ENCODE measurements around the gene CD28.
"Not testable (repeated sequence)": the region's sequence is repeated elsewhere in the genome, so short reads cannot be mapped to it uniquely, and the experiment has no call there.

CD28 gene

DNA sequence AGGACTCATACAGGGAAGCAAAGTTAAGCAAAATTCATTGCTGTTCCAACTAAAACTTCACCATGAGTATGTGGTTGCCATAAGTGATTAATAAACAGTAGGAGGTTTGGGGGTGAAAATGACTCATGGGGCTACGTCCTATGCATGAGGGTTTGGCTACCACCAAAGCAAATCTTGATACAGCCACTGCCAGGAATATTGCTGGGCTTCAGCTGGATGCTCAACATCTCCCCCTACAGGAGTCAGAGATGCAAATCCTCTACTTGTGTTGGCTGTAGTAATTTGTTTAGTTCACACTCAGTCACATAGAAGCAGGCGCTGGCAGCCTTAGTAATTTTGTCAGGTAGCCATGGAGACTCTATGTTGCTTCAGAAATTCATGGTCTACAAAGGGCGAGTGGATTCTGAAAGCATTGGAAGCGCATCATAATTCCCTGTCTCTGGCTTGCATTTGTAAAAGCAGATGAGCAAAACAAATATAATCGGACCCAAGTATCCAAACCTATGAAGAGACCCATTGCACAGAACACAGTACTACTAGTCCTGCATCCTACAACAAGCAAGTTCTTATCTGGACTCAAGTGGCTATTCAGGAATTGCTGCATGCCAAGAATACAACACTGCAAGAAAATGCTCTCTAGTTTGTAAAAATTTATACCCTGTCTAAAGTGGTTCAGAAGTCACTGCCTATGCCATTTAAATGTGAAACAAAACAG is 76.0 kb downstream of the CD28 start:
- Histone ChIP-seq H3K4me2 (ENCODE audit: low read length) (no peak overlapping the region), H2AFZ (ENCODE audit: low read length) (no peak overlapping the region), H3K9me3 (ENCODE audit: low read length) (no peaks in the 10 kb centered on the region), H3K4me3 (ENCODE audit: low read depth, low read length, poor library complexity, severe bottlenecking) (no peak overlapping the region), H3K27me3 (ENCODE audit: insufficient read depth, low read length) (no peaks in the 10 kb centered on the region), H3K9ac (ENCODE audit: low read length) (no peak overlapping the region), H3K9me2 (ENCODE audit: low read depth, low read length) (no peaks in the 10 kb centered on the region), H3F3A (ENCODE audit: insufficient read depth, low read length) (no peaks in the 10 kb centered on the region), H3K79me2 (ENCODE audit: insufficient read depth, low read length) (no peaks in the 10 kb centered on the region), H3K4me1 (ENCODE audit: insufficient read depth, low read length, severe bottlenecking) (no peaks in the 10 kb centered on the region), H3K27ac (ENCODE audit: low read depth, low read length, poor library complexity, severe bottlenecking) (no peak overlapping the region), H3K36me3 (ENCODE audit: insufficient read depth, low read length) (no peaks in the 10 kb centered on the region; the same call in 1 of the 2 replicates), H4K20me1 (ENCODE audit: insufficient read depth, low read length) (no peaks in the 10 kb centered on the region)
- TF ChIP-seq, protein P1, sequence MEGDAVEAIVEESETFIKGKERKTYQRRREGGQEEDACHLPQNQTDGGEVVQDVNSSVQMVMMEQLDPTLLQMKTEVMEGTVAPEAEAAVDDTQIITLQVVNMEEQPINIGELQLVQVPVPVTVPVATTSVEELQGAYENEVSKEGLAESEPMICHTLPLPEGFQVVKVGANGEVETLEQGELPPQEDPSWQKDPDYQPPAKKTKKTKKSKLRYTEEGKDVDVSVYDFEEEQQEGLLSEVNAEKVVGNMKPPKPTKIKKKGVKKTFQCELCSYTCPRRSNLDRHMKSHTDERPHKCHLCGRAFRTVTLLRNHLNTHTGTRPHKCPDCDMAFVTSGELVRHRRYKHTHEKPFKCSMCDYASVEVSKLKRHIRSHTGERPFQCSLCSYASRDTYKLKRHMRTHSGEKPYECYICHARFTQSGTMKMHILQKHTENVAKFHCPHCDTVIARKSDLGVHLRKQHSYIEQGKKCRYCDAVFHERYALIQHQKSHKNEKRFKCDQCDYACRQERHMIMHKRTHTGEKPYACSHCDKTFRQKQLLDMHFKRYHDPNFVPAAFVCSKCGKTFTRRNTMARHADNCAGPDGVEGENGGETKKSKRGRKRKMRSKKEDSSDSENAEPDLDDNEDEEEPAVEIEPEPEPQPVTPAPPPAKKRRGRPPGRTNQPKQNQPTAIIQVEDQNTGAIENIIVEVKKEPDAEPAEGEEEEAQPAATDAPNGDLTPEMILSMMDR (IDR thresholded peaks at IDR 0.05; ENCODE audit: low read length): peak; percentile 58
- TF ChIP-seq EZH2 (IDR thresholded peaks at IDR 0.05; ENCODE audit: borderline replicate concordance, low read length): no peak

DNA sequence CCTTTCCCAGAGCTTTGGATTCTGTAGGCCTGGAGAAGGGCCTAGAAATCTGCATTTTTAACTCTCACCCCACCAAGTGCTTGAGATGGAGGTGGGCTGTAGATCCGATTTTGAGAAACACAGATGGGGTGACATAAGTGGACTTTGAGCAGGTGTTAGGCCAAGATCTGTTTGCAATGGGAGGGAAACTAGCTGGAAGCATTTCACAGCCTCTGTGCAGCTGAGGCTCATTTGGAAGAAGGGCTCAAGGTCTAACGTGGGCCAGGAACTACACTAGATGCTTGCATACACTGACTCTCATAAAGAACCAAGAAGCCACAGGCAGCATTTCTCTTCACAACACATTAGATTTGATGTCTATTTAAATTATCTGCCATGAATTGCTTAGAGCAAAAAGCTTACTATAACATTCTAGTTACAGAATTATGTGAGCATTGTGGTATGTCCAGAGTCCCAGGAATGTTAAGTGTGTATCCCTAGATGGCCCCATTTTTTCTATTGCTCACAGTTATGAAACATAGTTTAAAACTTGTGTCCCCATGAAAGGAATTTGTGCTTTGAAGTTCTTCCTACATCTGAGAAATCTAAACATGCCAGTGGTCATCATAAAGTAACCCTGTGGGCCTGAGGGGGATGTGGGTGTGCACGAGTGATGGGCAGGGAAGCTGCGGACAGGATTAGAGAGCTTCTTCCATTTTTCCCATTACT is 77.2 kb downstream of the CD28 start:
- no peak overlapping the region for H3K4me3 ChIP-seq (ENCODE audit: low read depth, low read length, poor library complexity, severe bottlenecking)
- H3K4me2 ChIP-seq (ENCODE audit: low read length): no peak overlapping the region
- no peaks in the 10 kb centered on the region for H3K79me2 ChIP-seq (ENCODE audit: insufficient read depth, low read length)
- TF ChIP-seq EZH2 (IDR thresholded peaks at IDR 0.05; ENCODE audit: borderline replicate concordance, low read length): no peak
- no peak overlapping the region for H2AFZ ChIP-seq (ENCODE audit: low read length)
- H4K20me1 ChIP-seq (ENCODE audit: insufficient read depth, low read length): no peaks in the 10 kb centered on the region
- no peaks in the 10 kb centered on the region; the same call in 1 of the 2 replicates for H3K36me3 ChIP-seq (ENCODE audit: insufficient read depth, low read length)
- no peaks in the 10 kb centered on the region for H3K9me3 ChIP-seq (ENCODE audit: low read length)
- no peaks in the 10 kb centered on the region for H3F3A ChIP-seq (ENCODE audit: insufficient read depth, low read length)
- no peak overlapping the region for H3K9ac ChIP-seq (ENCODE audit: low read length)
- no peaks in the 10 kb centered on the region for H3K4me1 ChIP-seq (ENCODE audit: insufficient read depth, low read length, severe bottlenecking)
- no peaks in the 10 kb centered on the region for H3K27me3 ChIP-seq (ENCODE audit: insufficient read depth, low read length)
- no peak overlapping the region for H3K27ac ChIP-seq (ENCODE audit: low read depth, low read length, poor library complexity, severe bottlenecking)
- no peaks in the 10 kb centered on the region for H3K9me2 ChIP-seq (ENCODE audit: low read depth, low read length)

DNA sequence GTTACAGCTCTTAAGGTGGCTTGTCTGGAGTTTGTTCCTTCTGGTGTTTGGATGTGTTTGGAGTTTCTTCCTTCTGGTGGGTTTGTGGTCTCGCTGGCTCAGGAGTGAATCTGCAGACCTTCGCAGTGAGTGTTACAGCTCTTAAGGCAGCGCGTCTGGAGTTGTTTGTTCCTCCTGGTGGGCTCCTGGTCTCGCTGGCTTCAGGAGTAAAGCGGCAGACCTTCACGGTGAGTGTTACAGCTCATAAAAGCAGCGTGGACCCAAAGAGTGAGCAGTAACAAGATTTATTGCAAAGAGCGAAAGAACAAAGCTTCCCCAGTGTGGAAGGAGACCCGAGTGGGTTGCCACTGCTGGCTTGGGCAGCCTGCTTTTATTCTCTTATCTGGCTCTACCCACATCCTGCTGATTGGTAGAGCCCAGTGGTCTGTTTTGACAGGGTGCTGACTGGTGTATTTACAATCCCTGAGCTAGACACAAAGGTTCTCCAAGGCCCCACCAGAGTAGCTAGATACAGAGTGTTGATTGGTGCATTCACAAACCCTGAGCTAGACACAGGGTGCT is 78.4 kb downstream of the CD28 start:
- H3K9me3 ChIP-seq (ENCODE audit: low read length); H3K36me3 ChIP-seq (ENCODE audit: insufficient read depth, low read length); H3F3A ChIP-seq (ENCODE audit: insufficient read depth, low read length); H3K4me3 ChIP-seq (ENCODE audit: low read depth, low read length, poor library complexity, severe bottlenecking); H3K9me2 ChIP-seq (ENCODE audit: low read depth, low read length); H3K9ac ChIP-seq (ENCODE audit: low read length); H4K20me1 ChIP-seq (ENCODE audit: insufficient read depth, low read length); H3K27ac ChIP-seq (ENCODE audit: low read depth, low read length, poor library complexity, severe bottlenecking); H3K4me1 ChIP-seq (ENCODE audit: insufficient read depth, low read length, severe bottlenecking); H3K4me2 ChIP-seq (ENCODE audit: low read length); H3K79me2 ChIP-seq (ENCODE audit: insufficient read depth, low read length); H3K27me3 ChIP-seq (ENCODE audit: insufficient read depth, low read length); H2AFZ ChIP-seq (ENCODE audit: low read length): not testable (repeated sequence)

DNA sequence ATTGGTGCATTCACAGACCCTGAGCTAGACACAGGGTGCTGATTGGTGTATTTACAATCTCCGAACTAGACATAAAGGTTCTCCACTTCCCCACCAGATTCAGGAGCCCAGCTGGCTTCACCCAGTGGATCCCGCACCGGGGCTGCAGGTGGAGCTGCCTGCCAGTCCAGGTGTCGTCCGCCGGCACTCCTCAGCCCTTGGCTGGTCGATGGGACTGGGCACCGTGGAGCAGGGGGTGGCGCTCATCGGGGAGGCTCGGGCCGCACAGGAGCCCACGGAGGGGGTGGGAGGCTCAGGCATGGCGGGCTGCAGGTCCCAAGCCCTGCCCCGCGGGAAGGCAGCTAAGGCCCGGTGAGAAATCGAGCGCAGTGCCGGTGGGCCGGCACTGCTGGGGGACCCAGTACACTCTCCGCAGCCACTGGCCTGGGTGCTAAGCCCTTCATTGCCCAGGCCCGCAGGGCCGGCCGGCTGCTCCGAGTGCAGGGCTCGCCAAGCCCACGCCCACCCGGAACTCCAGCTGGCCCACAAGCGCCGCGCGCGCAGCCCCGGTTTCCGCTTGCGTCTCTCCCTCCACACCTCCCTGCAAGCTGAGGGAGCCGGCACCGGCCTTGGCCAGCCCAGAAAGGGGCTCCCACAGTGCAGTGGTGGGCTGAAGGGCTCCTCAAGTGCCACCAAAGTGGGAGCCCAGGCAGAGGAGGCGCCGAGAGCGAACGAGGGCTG is 79.1 kb downstream of the CD28 start:
- not testable (repeated sequence) for H3K9me3 ChIP-seq (ENCODE audit: low read length); H3K4me2 ChIP-seq (ENCODE audit: low read length); H3K79me2 ChIP-seq (ENCODE audit: insufficient read depth, low read length); H3K4me3 ChIP-seq (ENCODE audit: low read depth, low read length, poor library complexity, severe bottlenecking); H3K9me2 ChIP-seq (ENCODE audit: low read depth, low read length); H3K9ac ChIP-seq (ENCODE audit: low read length); H3K4me1 ChIP-seq (ENCODE audit: insufficient read depth, low read length, severe bottlenecking); H2AFZ ChIP-seq (ENCODE audit: low read length); H3K27ac ChIP-seq (ENCODE audit: low read depth, low read length, poor library complexity, severe bottlenecking); H4K20me1 ChIP-seq (ENCODE audit: insufficient read depth, low read length); H3K36me3 ChIP-seq (ENCODE audit: insufficient read depth, low read length); H3K27me3 ChIP-seq (ENCODE audit: insufficient read depth, low read length); H3F3A ChIP-seq (ENCODE audit: insufficient read depth, low read length)
